Tibial nerve (tissue), 4 donors: ENCODE results near the gene DMWD. TPM values are rescaled to one million over a fixed set of nuclear protein-coding genes. Genes with fewer than 3 reads are reported as not detected.

Experiments
- DNase-seq, 2 donors: peaks; one replicate each; pipeline ENCODE4 v3.0.0-alpha.2; 2019; ENCODE audit warnings: low spot score in 2 of 2
- H3K27ac ChIP-seq, 4 donors: fragments of 200-600 bp; sonication (generic) in 3 of 4; one replicate each; pipeline ENCODE4 v1.5.1; 2017 to 2019; ENCODE audit warnings: mild to moderate bottlenecking in 1 of 4
- H3K27me3 ChIP-seq, 2 donors: fragments of 200-600 bp; sonication (generic) in 1 of 2; one replicate each; pipeline versions ENCODE4 v1.5.1 to v1.6.0; 2017 to 2019
- H3K36me3 ChIP-seq, 3 donors: fragments of 200-600 bp; sonication (generic); one replicate each; pipeline ENCODE4 v1.5.1; 2018 to 2019
- H3K4me1 ChIP-seq, 4 donors: fragments of 200-600 bp; sonication (generic) in 3 of 4; one replicate each; pipeline ENCODE4 v1.5.1; 2017 to 2019
- H3K4me3 ChIP-seq, 4 donors: fragments of 200-600 bp; sonication (generic) in 3 of 4; one replicate each; pipeline ENCODE4 v1.5.1; 2017 to 2019; ENCODE audit warnings: mild to moderate bottlenecking in 1 of 4, moderate library complexity in 1 of 4
- H3K9me3 ChIP-seq, 4 donors: fragments of 200-600 bp; sonication (generic) in 3 of 4; one replicate each; pipeline ENCODE4 v1.5.1; 2017 to 2019
- CTCF ChIP-seq, 5 experiments: fragments of 200-600 bp in 3 of 5; fragments of 450-650 bp in 2 of 5; sonication (generic) in 3 of 5; IDR thresholded peaks; one replicate each; pipeline ENCODE4 v1.5.1; 2016 to 2019; ENCODE audit warnings: antibody characterized with exemption in 5 of 5, mild to moderate bottlenecking in 3 of 5, moderate library complexity in 2 of 5
- EP300 ChIP-seq, 2 donors: sonication (generic); formaldehyde crosslinking; IDR thresholded peaks; one replicate each; pipeline ENCODE4 v1.6.1; 2017; ENCODE audit warnings: antibody characterized with exemption in 2 of 2, mild to moderate bottlenecking in 1 of 2
- POLR2A ChIP-seq, 2 donors: fragments of 450-650 bp; IDR thresholded peaks; one replicate each; pipeline ENCODE4 v1.6.1; 2017; ENCODE audit warnings: antibody characterized with exemption in 2 of 2, mild to moderate bottlenecking in 2 of 2, moderate library complexity in 2 of 2
- WGBS, 2 donors: methylation state at CpG; one replicate each; pipeline ENCODE4 v1.1.5; 2018; 5-methylcytosine and 5-hydroxymethylcytosine counted together
- total RNA-seq, 4 donors: library from RNA; depleted of rRNA; stranded (reverse); fragments of >200 nt; gene quantifications; one replicate each; pipeline ENCODE4 v1.1.0, GENCODE V29; 2016

The DMWD gene
- total RNA-seq, 4 donors from 2014 or later = 28.4 to 75.0 (median 53.8) TPM

- H3K9me3 ChIP-seq = no peaks in the 10 kb centered on the region
- H3K36me3 ChIP-seq = peaks cover 0 to 9% (median 0%) of the 10 kb centered on the region in 3 donors
- H3K4me1 ChIP-seq = peaks cover 0 to 45% (median 31%) of the 10 kb centered on the region in 4 donors
- WGBS, 2 donors = 57 to 58% methylated on average over 23 of the region's 23 CpGs
- TF ChIP-seq EP300 (IDR thresholded peaks at IDR 0.05) (no peak), CTCF (IDR thresholded peaks at IDR 0.05) (no peak), POLR2A (IDR thresholded peaks at IDR 0.05) (no peak)
- no peaks in the 10 kb centered on the region for H3K27me3 ChIP-seq
- H3K4me3 ChIP-seq = peak overlapping the region in 1 of 4 donors; percentile 89
- DNase-seq = no peak
- peak overlapping the region; percentile 49 to 99 (median 96) for H3K27ac ChIP-seq
Observed at GRCh38 chr19:45765702-45766295, 26.8 kb downstream of the DMWD start.

- 37 to 44% methylated on average over 21 of the region's 21 CpGs for WGBS, 2 donors
- DNase-seq = no peak
- H3K4me3 ChIP-seq = no peak overlapping the region
- peaks cover 0 to 9% (median 0%) of the 10 kb centered on the region in 3 donors for H3K36me3 ChIP-seq
- H3K27ac ChIP-seq = peak overlapping the region; percentile 49 to 99 (median 74)
- no peaks in the 10 kb centered on the region for H3K9me3 ChIP-seq
- H3K27me3 ChIP-seq = no peaks in the 10 kb centered on the region
- H3K4me1 ChIP-seq = peaks cover 0 to 41% (median 31%) of the 10 kb centered on the region in 4 donors
- no peak for TF ChIP-seq EP300 (IDR thresholded peaks at IDR 0.05)
- TF ChIP-seq CTCF (IDR thresholded peaks at IDR 0.05) = no peak
- no peak for TF ChIP-seq POLR2A (IDR thresholded peaks at IDR 0.05)
Observed at GRCh38 chr19:45764945-45765701, 27.5 kb downstream of the DMWD start.

- no peak for DNase-seq
- Histone ChIP-seq H3K36me3 (peaks cover 0 to 9% (median 0%) of the 10 kb centered on the region in 3 donors), H3K27me3 (no peaks in the 10 kb centered on the region), H3K27ac (peak overlapping the region in 3 of 4 donors; percentile 50 to 99 (median 97)), H3K4me3 (no peak overlapping the region), H3K4me1 (peaks cover 0 to 41% (median 31%) of the 10 kb centered on the region in 4 donors), H3K9me3 (no peaks in the 10 kb centered on the region)
- WGBS, 2 donors = 34 to 59% methylated on average over 6 of the region's 6 CpGs
- TF ChIP-seq EP300 (IDR thresholded peaks at IDR 0.05) = no peak
Observed at GRCh38 chr19:45764475-45764874, 28.2 kb downstream of the DMWD start.

- Histone ChIP-seq H3K9me3 (no peaks in the 10 kb centered on the region), H3K4me1 (peaks cover 0 to 41% (median 31%) of the 10 kb centered on the region in 4 donors), H3K27me3 (no peaks in the 10 kb centered on the region), H3K4me3 (no peak overlapping the region), H3K27ac (peak overlapping the region in 3 of 4 donors; percentile 62 to 99 (median 97)), H3K36me3 (peaks cover 0 to 9% (median 0%) of the 10 kb centered on the region in 3 donors)
- 39 to 48% methylated on average over 16 to 27 of the region's 27 CpGs for WGBS, 2 donors
- DNase-seq = no peak
- TF ChIP-seq CTCF (IDR thresholded peaks at IDR 0.05) (no peak), POLR2A (IDR thresholded peaks at IDR 0.05) (no peak), EP300 (IDR thresholded peaks at IDR 0.05) (no peak)
Observed at GRCh38 chr19:45763691-45764294, 28.9 kb downstream of the DMWD start.

GRCh38 chr19:45762870-45763631, 29.6 kb downstream of the DMWD start:
- Histone ChIP-seq H3K27ac (peak overlapping the region in 1 of 4 donors; percentile 97), H3K27me3 (no peaks in the 10 kb centered on the region), H3K4me1 (peaks cover 0 to 41% (median 31%) of the 10 kb centered on the region in 4 donors), H3K9me3 (no peaks in the 10 kb centered on the region), H3K36me3 (peaks cover 0 to 9% (median 0%) of the 10 kb centered on the region in 3 donors), H3K4me3 (no peak overlapping the region)
- 82 to 87% methylated on average over 12 to 15 of the region's 15 CpGs for WGBS, 2 donors
- DNase-seq = no peak
- TF ChIP-seq EP300 (IDR thresholded peaks at IDR 0.05) (no peak), POLR2A (IDR thresholded peaks at IDR 0.05) (no peak), CTCF (IDR thresholded peaks at IDR 0.05) (no peak)
